Endothelial cell of coronary artery (primary cell): ENCODE measurements around the gene METTL2A. TPM values are rescaled to one million over a fixed set of nuclear protein-coding genes. Genes with fewer than 3 reads are reported as not detected.

Experiments used
- total RNA-seq: library from RNA; depleted of rRNA; stranded (reverse); fragments of >200 nt; gene quantifications from 2 replicates; pipeline ENCODE4 v1.2.3, GENCODE V29; 2014

The METTL2A gene
- total RNA-seq, result 19.7 and 20.9 TPM in 2 replicates

GRCh38 chr17:62423647-62424461 lies at the start of gene METTL2A:
Gene METTL2A, plus strand, starts transcription at chr17:62423897. Its CDS starts 6 bp downstream, at chr17:62423903.

GRCh38 chr17:62380253-62380652 lies 43.4 kb upstream of the METTL2A start, which contains the start of gene EFCAB3:
Gene EFCAB3, plus strand, starts transcription at chr17:62380553. Its CDS starts 2,427 bp downstream, at chr17:62382980.

GRCh38 chr17:62478424-62478879 lies 54.8 kb downstream of the METTL2A start, which contains the start of gene TLK2:
Gene TLK2, plus strand, starts transcription at chr17:62478825. Its CDS starts 2,301 bp downstream, at chr17:62481126.

Other genes with a start within 250 kb of the METTL2A start
- gene EFCAB3, start 43.3 kb upstream of the METTL2A start, total RNA-seq, result not detected in 2 replicates
- 47.5 and 51.8 TPM in 2 replicates for gene TLK2, start 54.9 kb downstream of the METTL2A start, total RNA-seq
- 44.9 and 109 TPM in 2 replicates for gene MRC2, start 203.8 kb downstream of the METTL2A start, total RNA-seq